HepG2 (cell line): Measurements from ENCODE around the gene CBFA2T2. TPM values are rescaled to one million over a fixed set of nuclear protein-coding genes. Genes with fewer than 3 reads are reported as not detected.

Source experiments
- ATAC-seq: fragments of 200-7000 bp; cut with Tn5 transposase; 3 replicates; pipeline ENCODE4 v1.9.1; 2020; ENCODE audit warnings: mild to moderate bottlenecking, moderate library complexity
- BruUV-seq: library from RNA; stranded (reverse); fragments of 400-500 nt; replicated peaks from 2 replicates; lab custom pipeline; 2021; lab: Mats Ljungman, UMichigan
- CTCF ChIA-PET: fragments of 300-600 bp; formaldehyde crosslinking; extraction: SDS; loops from one replicate; lab custom pipeline; 2021; ENCODE audit warnings: low total read pairs, inconsistent platforms, low intra/inter-chr PET ratio; lab: Yijun Ruan, JAX
- POLR2A ChIA-PET: fragments of 350-600 bp; sonication (Branson Sonifier 250); formaldehyde crosslinking; loops from one replicate; lab custom pipeline; 2020; ENCODE audit warnings: antibody characterized with exemption, inconsistent platforms; lab: Yijun Ruan, JAX
- DNase-seq: peaks from one replicate; pipeline ENCODE4 v3.0.0-alpha.2; 2015; ENCODE audit warnings: low spot score
- FAIRE-seq: peaks from 3 replicates; lab custom pipeline; 2011; peaks lifted over from hg19 to GRCh38; lab: Jason Lieb, UNC
- H2AFZ ChIP-seq: one replicate; pipeline ENCODE4 v1.6.1; 2011; ENCODE audit warnings: low read length, inconsistent platforms
- H3K27ac ChIP-seq: fragments of 300-600 bp; 3 replicates; pipeline ENCODE4 v1.8.0; 2011; ENCODE audit warnings: mixed run types, mild to moderate bottlenecking, mixed read lengths, low read length, inconsistent platforms; ENCODE audit not compliant: insufficient read depth; ENCODE audit errors: extremely low read length
- H3K27me3 ChIP-seq, 2 experiments: fragments of 200-600 bp in 1 of 2; 2 replicates in 1 of 2; 3 replicates in 1 of 2; pipeline versions ENCODE4 v1.6.0 to v1.8.0; 2011; ENCODE audit warnings: low read length in 2 of 2, mild to moderate bottlenecking in 2 of 2, moderate library complexity in 2 of 2, inconsistent platforms in 1 of 2; ENCODE audit not compliant: insufficient read depth in 2 of 2, control insufficient read depth in 1 of 2
- H3K36me3 ChIP-seq, 2 experiments: fragments of 200-600 bp in 1 of 2; replicated peaks in 1 of 2; 2 replicates in 1 of 2; 3 replicates in 1 of 2; pipeline versions ENCODE4 v1.5.1 to v1.8.0; 2011; ENCODE audit warnings: low read length in 2 of 2, inconsistent platforms in 1 of 2; ENCODE audit not compliant: insufficient read depth in 2 of 2, control insufficient read depth in 1 of 2
- H3K4me1 ChIP-seq: 2 replicates; pipeline ENCODE4 v1.5.1; 2012; ENCODE audit warnings: low read length, inconsistent platforms; ENCODE audit not compliant: insufficient read depth
- H3K4me2 ChIP-seq: 2 replicates; pipeline ENCODE4 v1.6.0; 2011; ENCODE audit warnings: low read depth, low read length, inconsistent platforms
- H3K4me3 ChIP-seq, 3 experiments: fragments of 200-600 bp in 1 of 3; sonication (generic), shearing (Covaris generic) in 1 of 3; replicated peaks in 1 of 3; 2 replicates each; pipeline ENCODE4 v1.5.1; 2011 to 2016; ENCODE audit warnings: low read length in 3 of 3, inconsistent platforms in 2 of 3, low read depth in 2 of 3, mild to moderate bottlenecking in 2 of 3, control low read depth in 1 of 3, mixed read lengths in 1 of 3; ENCODE audit not compliant: insufficient read depth in 1 of 3
- H3K79me2 ChIP-seq: one replicate; pipeline ENCODE4 v1.6.1; 2011; ENCODE audit warnings: low read length, inconsistent platforms; ENCODE audit not compliant: insufficient read depth
- H3K9ac ChIP-seq: 2 replicates; pipeline ENCODE4 v1.6.0; 2011; ENCODE audit warnings: mild to moderate bottlenecking, low read depth, low read length, inconsistent platforms; ENCODE audit not compliant: insufficient read depth
- H3K9me3 ChIP-seq: 2 replicates; pipeline ENCODE4 v1.5.1; 2012; ENCODE audit warnings: mild to moderate bottlenecking, low read length
- H4K20me1 ChIP-seq: 2 replicates; pipeline ENCODE4 v1.6.0; 2011; ENCODE audit warnings: inconsistent platforms, mild to moderate bottlenecking, low read length, moderate library complexity; ENCODE audit not compliant: insufficient read depth
- BCL6 ChIP-seq: IDR thresholded peaks from 2 replicates; pipeline ENCODE4 v1.6.1; 2016; ENCODE audit warnings: missing genetic modification reagents, missing compliant biosample characterization
- BCLAF1 ChIP-seq: fragments of 450-650 bp; IDR thresholded peaks from 2 replicates; pipeline ENCODE4 v1.6.1; 2017; ENCODE audit warnings: mild to moderate bottlenecking
- BHLHE40 ChIP-seq: IDR thresholded peaks from 2 replicates; pipeline ENCODE4 v1.6.1; 2011; ENCODE audit warnings: low read length, improper control_type of control experiment
- HBP1 ChIP-seq: IDR thresholded peaks from 2 replicates; pipeline ENCODE4 v1.6.1; 2016; ENCODE audit warnings: low read depth, control low read depth
- IRF1 ChIP-seq: sonication (generic); formaldehyde crosslinking; IDR thresholded peaks from 2 replicates; pipeline ENCODE4 v1.4.0; 2020; ENCODE audit warnings: low read depth, mild to moderate bottlenecking, missing genetic modification reagents
- JUNB ChIP-seq: sonication (generic); formaldehyde crosslinking; IDR thresholded peaks from 2 replicates; pipeline ENCODE4 v1.8.0; 2022; ENCODE audit warnings: missing genetic modification reagents, mild to moderate bottlenecking, borderline replicate concordance
- KDM1A ChIP-seq: IDR thresholded peaks from 2 replicates; pipeline ENCODE4 v1.6.1; 2016; ENCODE audit warnings: missing compliant biosample characterization
- NCOR1 ChIP-seq: fragments of 200-600 bp; sonication (generic); IDR thresholded peaks from 2 replicates; pipeline ENCODE4 v1.7.0; 2017; ENCODE audit warnings: antibody characterized with exemption, low read length, borderline replicate concordance
- REPIN1 ChIP-seq: sonication (generic); formaldehyde crosslinking; IDR thresholded peaks from 2 replicates; pipeline ENCODE4 v1.8.0; 2022; ENCODE audit warnings: missing genetic modification reagents, low read depth, mild to moderate bottlenecking, borderline replicate concordance
- TCF12 ChIP-seq, 2 experiments: fragments of 450-650 bp in 1 of 2; sonication (generic) in 1 of 2; formaldehyde crosslinking in 1 of 2; IDR thresholded peaks; 2 replicates each; pipeline versions ENCODE4 v1.6.1 to v1.8.0; 2017 to 2022; ENCODE audit warnings: antibody characterized with exemption in 1 of 2, mild to moderate bottlenecking in 1 of 2, missing genetic modification reagents in 1 of 2, moderate library complexity in 1 of 2
- TFDP2 ChIP-seq: sonication (generic); formaldehyde crosslinking; IDR thresholded peaks from 2 replicates; pipeline ENCODE4 v1.4.0; 2020; ENCODE audit warnings: missing genetic modification reagents
- ZNF468 ChIP-seq: sonication (generic); formaldehyde crosslinking; IDR thresholded peaks from 2 replicates; pipeline ENCODE4 v1.8.0; 2022; ENCODE audit warnings: mild to moderate bottlenecking, moderate library complexity, missing genetic modification reagents
- ZNF644 ChIP-seq: IDR thresholded peaks from 2 replicates; pipeline ENCODE4 v1.6.1; 2016; ENCODE audit warnings: low read depth
- WGBS: methylation state at CpG from one replicate; pipeline ENCODE4 v1.1.6; 2017; ENCODE audit warnings: low lambda C conversion rate; 5-methylcytosine and 5-hydroxymethylcytosine counted together
- in situ Hi-C: cut with HindIII; loops from 2 replicates; pipeline ENCODE4 v1.10.0; 2017; ENCODE audit warnings: low pct_unique_long_range_greater_than_20kb; ENCODE audit not compliant: extremely low pct_ligation_motif_present
- intact Hi-C: fragments of 100-400 bp; cut with micrococcal nuclease; formaldehyde crosslinking; loops from one replicate; pipeline ENCODE4 v1.10.0; 2022; ENCODE audit not compliant: unreplicated experiment
- polyA plus RNA-seq, 8 experiments: library from polyadenylated mRNA; depleted of rRNA in 3 of 8; stranded (reverse) in 7 of 8; unstranded in 1 of 8; fragments of >200 nt; fragmentation: Illumina TruSeq in 4 of 8; extraction: Trizol in 4 of 8; gene quantifications; 2 replicates each; pipeline versions ENCODE4 v1.2.1 to v1.2.3, GENCODE V29; 2011 to 2016; ENCODE audit warnings: low read depth in 4 of 8, missing spikeins in 1 of 8, mixed read lengths in 1 of 8; ENCODE audit not compliant: insufficient read depth in 1 of 8
- total RNA-seq, 5 experiments: library from RNA; depleted of rRNA; stranded (reverse); fragments of >200 nt; fragmentation: Illumina TruSeq; extraction: Trizol; gene quantifications; 2 replicates each; pipeline ENCODE4 v1.2.3, GENCODE V29; 2016; ENCODE audit warnings: low read depth in 1 of 5

CBFA2T2 gene
- total and polyA plus RNA-seq, 2 of the 13 experiments (the other 11 are each of a cell fraction or from before 2014, with no cell fraction given), result 6.3 to 21.2 TPM

GRCh38 chr20:33687993-33688937 lies 198.4 kb downstream of the CBFA2T2 start (continued):
- TF ChIP-seq IRF1 (CRISPR knock-in tag) (no peak), ZNF468 (CRISPR knock-in tag) (no peak), TCF12 (IDR thresholded peaks at IDR 0.05) (no peak), TCF12 (CRISPR knock-in tag; IDR thresholded peaks at IDR 0.05) (no peak)

GRCh38 chr20:33688938-33689424 lies 199.1 kb downstream of the CBFA2T2 start:
- H3K27me3 ChIP-seq, result no peaks in the 10 kb centered on the region
- H2AFZ ChIP-seq, result no peak overlapping the region
- H3K4me1 ChIP-seq, result peaks cover 79% of the 10 kb centered on the region
- ATAC-seq, result no peak
- peak overlapping the region in 1 of 3 experiments; percentile 1; a peak in 1 of 6 replicates for H3K4me3 ChIP-seq
- peaks cover 15% of the 10 kb centered on the region for H3K79me2 ChIP-seq
- H3K9me3 ChIP-seq, result no peaks in the 10 kb centered on the region
- no peaks in the 10 kb centered on the region for H3K36me3 ChIP-seq
- DNase-seq, result peak; percentile 75
- intact Hi-C loops (loop anchor here (5.0 kb wide), 1 partner anchor 123 kb away; the partner anchor contains the start of gene CHMP4B), in situ Hi-C loops (no loop called here)
- no peaks in the 10 kb centered on the region for H4K20me1 ChIP-seq
- H3K4me2 ChIP-seq, result peak overlapping the region; percentile 47
- H3K27ac ChIP-seq, result no peak overlapping the region
- CTCF ChIA-PET, result no interaction called here
- no TSS peak for BruUV-seq
- POLR2A ChIA-PET, result interaction anchor here (1.2 kb wide), 1 partner anchor 423 kb away, joined by 4 read pairs; the partner anchor contains the start of gene EIF2S2
- FAIRE-seq, result no peak
- peak overlapping the region; percentile 12; the same call in 1 of the 2 replicates for H3K9ac ChIP-seq
- WGBS, result 2% methylated on average over 3 of the region's 3 CpGs
- TF ChIP-seq BCLAF1, result no peak
- TF ChIP-seq BCL6, result peak; percentile 79
- peak; percentile 92 for TF ChIP-seq KDM1A (CRISPR knock-in tag)
- 0 out of 2 replicates have a peak, but pooled peaks have one; percentile 9 for TF ChIP-seq TFDP2 (CRISPR knock-in tag)
- TF ChIP-seq HBP1, result no peak
- peak; percentile 70; the same call in 1 of the 2 replicates for TF ChIP-seq ZNF644 (CRISPR knock-in tag)
- no peak for TF ChIP-seq JUNB
- no peak for TF ChIP-seq NCOR1
- peak; percentile 83 for TF ChIP-seq REPIN1 (CRISPR knock-in tag)
- no peak for TF ChIP-seq BHLHE40
